AML-193 (cell line): Measurements from ENCODE around the gene SEPHS2.
"Not testable (repeated sequence)": the region's sequence is repeated elsewhere in the genome, so short reads cannot be mapped to it uniquely, and the experiment has no call there.

Experiments used
- DNase-seq, 2 experiments: peaks; one replicate each; lab custom pipeline; 2025; lab: John Stamatoyannopoulos, UW

SEPHS2 gene

DNA sequence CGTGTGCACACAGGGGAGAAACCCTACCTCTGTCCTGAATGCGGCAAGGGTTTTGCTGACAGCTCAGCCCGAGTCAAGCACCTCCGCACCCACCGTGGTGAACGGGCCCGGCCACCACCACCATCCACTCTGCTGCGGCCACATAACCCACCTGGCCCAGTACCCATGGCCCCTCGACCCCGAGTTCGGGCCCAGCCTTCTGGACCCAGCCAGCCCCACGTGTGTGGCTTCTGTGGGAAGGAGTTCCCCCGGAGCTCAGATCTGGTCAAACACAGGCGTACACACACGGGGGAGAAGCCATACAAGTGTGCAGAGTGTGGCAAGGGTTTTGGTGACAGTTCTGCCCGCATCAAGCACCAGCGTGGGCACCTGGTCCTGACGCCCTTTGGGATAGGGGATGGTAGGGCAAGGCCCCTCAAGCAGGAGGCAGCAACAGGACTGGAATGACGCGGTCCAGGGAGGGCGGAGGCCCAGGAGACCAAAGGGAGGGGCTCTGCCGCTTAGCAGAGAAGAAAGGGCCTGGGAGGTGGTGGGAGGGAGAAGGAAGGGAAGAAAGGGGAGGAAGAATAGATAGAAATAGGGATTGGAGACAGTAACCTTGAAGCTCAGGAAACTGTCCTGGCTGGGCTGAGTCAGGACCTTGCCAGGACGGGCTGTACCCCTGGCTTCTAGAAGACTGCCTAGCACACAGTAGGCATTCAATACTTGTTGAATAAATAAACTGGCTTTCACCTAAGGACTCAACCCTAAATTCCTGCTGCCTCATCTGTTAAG lies 46.8 kb downstream of the SEPHS2 start:
- DNase-seq, result no peak

DNA sequence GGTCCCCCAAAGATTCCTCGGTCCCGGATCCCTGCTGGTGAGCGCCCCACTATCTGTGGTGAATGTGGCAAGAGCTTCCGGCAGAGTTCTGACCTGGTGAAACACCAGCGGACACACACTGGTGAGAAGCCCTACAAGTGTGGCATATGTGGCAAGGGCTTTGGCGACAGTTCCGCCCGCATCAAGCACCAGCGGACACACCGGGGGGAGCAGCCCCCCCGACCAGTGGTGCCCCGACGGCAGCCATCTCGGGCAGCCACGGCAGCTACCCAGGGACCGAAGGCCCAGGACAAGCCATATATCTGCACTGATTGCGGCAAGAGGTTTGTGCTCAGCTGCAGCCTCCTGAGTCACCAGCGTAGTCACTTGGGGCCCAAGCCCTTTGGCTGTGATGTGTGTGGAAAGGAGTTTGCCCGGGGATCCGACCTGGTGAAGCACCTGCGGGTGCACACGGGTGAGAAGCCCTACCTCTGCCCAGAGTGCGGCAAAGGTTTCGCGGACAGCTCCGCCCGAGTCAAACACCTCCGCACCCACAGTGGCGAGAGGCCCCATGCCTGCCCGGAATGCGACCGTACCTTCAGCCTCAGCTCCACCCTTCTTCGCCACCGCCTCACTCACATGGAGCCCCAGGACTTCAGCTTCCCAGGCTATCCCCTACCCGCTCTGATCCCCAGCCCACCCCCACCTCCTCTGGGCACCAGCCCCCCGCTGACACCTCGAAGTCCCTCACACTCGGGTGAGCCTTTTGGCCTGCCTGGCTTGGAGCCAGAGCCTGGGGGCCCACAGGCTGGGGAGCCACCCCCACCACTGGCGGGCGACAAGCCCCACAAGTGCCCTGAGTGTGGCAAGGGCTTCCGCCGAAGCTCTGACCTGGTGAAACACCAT lies 47.7 kb downstream of the SEPHS2 start:
- DNase-seq, result no peak

DNA sequence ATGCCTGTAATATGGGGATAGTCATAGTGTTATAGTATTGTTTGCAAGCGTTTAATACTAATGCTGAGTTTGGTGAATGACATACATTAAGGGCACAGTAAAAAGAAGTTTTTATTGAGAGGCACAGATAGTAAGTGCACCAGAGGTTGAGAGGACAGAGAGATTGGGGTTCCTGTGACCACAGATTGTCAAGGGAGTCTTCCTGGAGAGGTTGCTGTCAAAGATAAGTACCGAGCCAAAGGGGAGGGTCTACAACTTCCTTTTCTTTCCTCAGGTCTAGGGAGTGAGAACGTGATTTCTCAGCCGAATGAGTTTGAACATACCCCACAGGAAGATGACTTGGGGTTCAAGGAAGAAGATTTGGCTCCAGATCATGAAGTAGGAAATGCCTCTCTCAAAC lies 48.6 kb downstream of the SEPHS2 start:
- DNase-seq, result no peak

DNA sequence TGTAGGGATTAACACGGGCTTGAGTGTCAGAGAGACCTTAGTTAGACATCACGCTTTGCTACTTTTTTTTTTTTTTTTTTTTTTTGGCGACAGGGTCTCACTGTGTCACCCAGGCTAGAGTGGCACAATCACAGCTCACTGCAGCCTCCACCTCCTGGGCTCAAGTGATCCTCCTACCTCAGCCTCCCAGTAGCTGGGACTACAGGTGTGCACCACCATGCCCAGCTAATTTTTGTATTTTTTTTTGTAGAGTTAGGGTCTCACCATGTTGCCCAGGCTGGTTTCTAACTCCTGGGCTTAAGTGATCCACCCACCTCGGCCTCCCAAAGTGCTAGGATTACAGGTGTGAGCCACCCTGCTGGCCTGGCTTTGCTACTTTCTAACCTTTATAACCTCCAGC lies 49.0 kb downstream of the SEPHS2 start:
- not testable (repeated sequence) for DNase-seq

DNA sequence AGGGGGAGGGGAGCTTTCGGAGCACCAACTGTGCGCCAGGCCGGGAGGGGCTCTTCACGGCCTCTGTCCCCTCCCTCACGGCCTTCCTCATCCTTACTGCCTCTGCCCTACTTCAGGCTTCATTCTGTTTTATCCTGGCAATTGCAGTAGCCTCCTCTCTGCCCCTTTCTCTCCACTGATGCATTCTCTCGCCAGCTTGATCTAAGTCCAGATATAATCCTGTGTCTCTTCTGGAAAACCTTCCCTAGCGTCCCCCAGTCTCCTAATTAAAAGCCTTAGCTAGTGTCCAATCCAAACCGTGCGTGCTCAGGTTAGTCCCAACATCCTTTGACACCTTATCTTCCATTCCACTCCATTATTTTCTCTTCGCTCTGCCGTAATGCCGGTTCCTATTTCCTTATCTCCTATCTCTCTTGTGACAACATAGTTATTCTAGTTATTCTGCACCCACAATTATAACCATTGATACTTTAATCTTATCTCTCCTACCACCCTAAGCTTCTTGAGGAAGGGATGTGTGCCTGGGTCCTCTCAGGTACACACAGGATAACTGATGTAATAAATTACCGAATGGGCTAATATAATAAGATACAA lies 49.6 kb downstream of the SEPHS2 start:
- DNase-seq, result no peak

DNA sequence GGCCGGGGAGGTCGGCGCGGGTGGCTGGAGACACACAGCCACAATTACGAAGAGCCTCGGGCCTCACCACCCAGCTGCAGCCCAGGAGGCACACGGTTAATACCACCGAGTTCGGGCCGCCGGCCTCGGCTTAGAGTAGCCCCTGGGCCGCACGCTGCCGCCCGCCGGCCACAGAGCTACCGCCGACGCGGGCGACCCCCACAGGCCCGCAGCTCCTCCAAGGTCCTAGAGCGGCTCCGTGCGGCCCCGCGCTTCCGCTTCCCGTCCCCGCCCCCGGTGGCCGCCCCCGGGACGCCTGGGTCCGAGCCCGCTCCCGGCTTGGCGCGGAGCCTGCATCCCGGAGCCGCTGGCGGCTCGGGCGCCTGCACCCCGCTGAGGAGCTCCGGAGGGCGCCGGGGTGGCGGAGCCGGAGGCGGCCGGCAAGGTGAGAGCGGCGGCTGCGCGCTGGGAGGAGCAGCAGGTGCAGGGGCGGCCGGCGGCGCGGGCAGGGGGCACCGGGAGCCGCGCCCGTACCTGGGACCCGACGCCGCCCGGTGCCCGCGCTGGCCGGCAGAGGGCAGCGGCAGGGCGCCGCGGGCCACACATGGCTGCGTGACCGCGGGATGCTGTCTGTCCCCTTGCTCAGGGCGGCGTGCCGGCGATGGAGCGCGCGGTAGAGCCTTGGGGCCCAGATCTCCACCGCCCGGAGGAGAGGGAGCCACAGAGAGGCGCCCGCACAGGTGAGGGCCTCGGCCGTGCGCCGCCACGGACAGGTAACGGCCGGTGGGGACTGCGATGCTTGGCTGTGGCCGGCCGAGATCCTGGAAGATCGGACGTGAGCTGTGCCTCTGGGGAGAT lies 50.3 kb downstream of the SEPHS2 start, which contains the start of gene ZNF48:
ZNF48 (plus strand) TSS at position 266 of the 837 bp plus-strand sequence; CDS start at position 641, 375 bp downstream.
- peak; percentile 51 to 65 for DNase-seq

DNA sequence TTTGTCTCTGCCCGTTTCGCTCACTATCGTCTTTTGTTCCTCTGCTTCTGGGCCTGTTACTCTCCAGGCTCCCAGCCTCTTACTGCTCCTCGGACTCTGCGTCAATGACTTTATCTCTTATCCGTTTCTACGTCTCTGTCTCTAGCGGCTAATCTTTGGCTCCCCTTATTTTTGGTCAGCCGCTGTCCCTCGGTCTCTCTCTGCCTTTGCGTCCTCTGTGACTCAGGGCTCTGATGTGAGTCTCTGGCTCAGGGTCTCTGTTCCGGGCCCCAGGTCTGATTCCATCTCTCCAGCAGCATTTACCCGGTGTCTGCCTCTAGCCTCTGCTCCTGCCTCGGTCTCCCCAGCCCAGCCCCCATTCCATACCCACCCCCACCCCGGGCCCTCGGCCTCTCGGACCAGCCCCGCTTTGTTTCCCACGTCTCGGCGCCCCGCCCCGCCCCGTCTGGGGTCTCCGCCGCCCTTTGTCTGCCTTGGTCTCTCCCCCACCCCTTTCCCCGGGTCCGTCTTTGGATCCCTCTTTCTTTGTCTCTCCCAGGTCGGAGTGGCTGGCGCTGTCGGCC lies 51.0 kb downstream of the SEPHS2 start:
- DNase-seq, result no peak
